ENCODE measurements around the gene CMIP. TPM values are rescaled to one million over a fixed set of nuclear protein-coding genes. Genes with fewer than 3 reads are reported as not detected.

Gene CMIP
- total RNA-seq, 1 donor from 2014 or later: 6.6 TPM

GRCh38 chr16:81542609-81543570 is 98.3 kb downstream of the CMIP start:
- H3F3A ChIP-seq (ENCODE audit: low read depth): peaks cover 16% of the 10 kb centered on the region
- H3K4me2 ChIP-seq: no peak overlapping the region
- H3K27ac ChIP-seq: no peak overlapping the region
- H2AFZ ChIP-seq (replicated peaks): no peak overlapping the region
- H3K79me2 ChIP-seq (ENCODE audit: low read depth): peaks cover 88% of the 10 kb centered on the region
- no peak overlapping the region for H3K4me3 ChIP-seq
- H3K27me3 ChIP-seq: no peaks in the 10 kb centered on the region
- H3K9me3 ChIP-seq (ENCODE audit: low read depth): no peaks in the 10 kb centered on the region
- no peaks in the 10 kb centered on the region for H3K36me3 ChIP-seq
- H4K20me1 ChIP-seq (ENCODE audit: low read depth): peaks cover 97% of the 10 kb centered on the region
- no peak overlapping the region for H3K9ac ChIP-seq
- Mint-ChIP-seq H3K9me3 (no peaks in the 10 kb centered on the region), H3K27ac (peak overlapping the region; percentile 74), H3K36me3 (no peaks in the 10 kb centered on the region), H3K4me1 (peaks cover 78% of the 10 kb centered on the region), H3K27me3 (ENCODE audit: insufficient read depth, low read depth) (peaks cover 5% of the 10 kb centered on the region), H3K4me3 (no peak overlapping the region)
- H3K4me1 ChIP-seq: peaks cover 22% of the 10 kb centered on the region
- no peak for DNase-seq (ENCODE audit: low spot score)
- TF ChIP-seq EZH2 (IDR thresholded peaks at IDR 0.05): no peak
- no peak for TF ChIP-seq CTCF (IDR thresholded peaks at IDR 0.05)
- no peak for TF ChIP-seq EZH2phosphoT487 (IDR thresholded peaks at IDR 0.05)

DNA sequence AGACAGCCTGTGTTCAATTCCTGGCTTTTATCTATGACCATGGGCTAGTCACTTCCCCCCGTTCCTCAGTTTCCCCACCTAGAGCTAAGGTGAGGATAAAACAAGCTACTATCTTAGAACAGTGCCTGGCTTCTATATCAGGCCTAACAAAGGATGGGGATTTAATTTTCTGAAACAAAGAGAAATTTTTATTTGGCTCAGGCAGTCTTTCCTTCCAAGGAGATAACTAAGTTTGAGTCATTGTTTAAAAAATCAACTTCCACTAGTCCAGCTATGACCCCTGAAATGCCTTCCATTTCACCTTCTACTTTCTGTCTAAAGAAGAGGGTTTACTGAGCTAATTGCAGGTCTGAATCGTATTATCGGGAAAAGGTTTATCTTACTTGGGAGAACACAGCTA is 99.0 kb downstream of the CMIP start:
- H3K79me2 ChIP-seq (ENCODE audit: low read depth): peaks cover 85% of the 10 kb centered on the region
- no peak overlapping the region for H2AFZ ChIP-seq (replicated peaks)
- Mint-ChIP-seq H3K27me3 (ENCODE audit: insufficient read depth, low read depth) (peaks cover 5% of the 10 kb centered on the region), H3K4me3 (no peak overlapping the region), H3K27ac (no peak overlapping the region), H3K36me3 (no peaks in the 10 kb centered on the region), H3K4me1 (peaks cover 74% of the 10 kb centered on the region), H3K9me3 (no peaks in the 10 kb centered on the region)
- H3F3A ChIP-seq (ENCODE audit: low read depth): peaks cover 12% of the 10 kb centered on the region
- H3K4me1 ChIP-seq: peaks cover 17% of the 10 kb centered on the region
- no peak overlapping the region for H3K4me3 ChIP-seq
- H3K27ac ChIP-seq: no peak overlapping the region
- no peak for TF ChIP-seq EZH2 (IDR thresholded peaks at IDR 0.05)
- no peak for TF ChIP-seq EZH2phosphoT487 (IDR thresholded peaks at IDR 0.05)
- no peak for TF ChIP-seq CTCF (IDR thresholded peaks at IDR 0.05)
- peaks cover 91% of the 10 kb centered on the region for H4K20me1 ChIP-seq (ENCODE audit: low read depth)
- H3K9ac ChIP-seq: no peak overlapping the region
- H3K36me3 ChIP-seq: no peaks in the 10 kb centered on the region
- H3K9me3 ChIP-seq (ENCODE audit: low read depth): no peaks in the 10 kb centered on the region
- H3K27me3 ChIP-seq: no peaks in the 10 kb centered on the region
- no peak for DNase-seq (ENCODE audit: low spot score)
- no peak overlapping the region for H3K4me2 ChIP-seq

- TF ChIP-seq EZH2phosphoT487 (IDR thresholded peaks at IDR 0.05): no peak
- no peak for TF ChIP-seq EZH2 (IDR thresholded peaks at IDR 0.05)
- no peak for TF ChIP-seq CTCF (IDR thresholded peaks at IDR 0.05)
- H3K27me3 Mint-ChIP-seq (ENCODE audit: insufficient read depth, low read depth): peaks cover 5% of the 10 kb centered on the region
- H4K20me1 ChIP-seq (ENCODE audit: low read depth): peaks cover 84% of the 10 kb centered on the region
- H3K9ac ChIP-seq: no peak overlapping the region
- no peak overlapping the region for H3K27ac ChIP-seq
- peaks cover 67% of the 10 kb centered on the region for H3K4me1 Mint-ChIP-seq
- H3K36me3 Mint-ChIP-seq: no peaks in the 10 kb centered on the region
- no peak overlapping the region for H2AFZ ChIP-seq (replicated peaks)
- no peaks in the 10 kb centered on the region for H3K9me3 ChIP-seq (ENCODE audit: low read depth)
- H3K4me1 ChIP-seq: peaks cover 10% of the 10 kb centered on the region
- peaks cover 83% of the 10 kb centered on the region for H3K79me2 ChIP-seq (ENCODE audit: low read depth)
- H3K36me3 ChIP-seq: no peaks in the 10 kb centered on the region
- peaks cover 5% of the 10 kb centered on the region for H3F3A ChIP-seq (ENCODE audit: low read depth)
- no peaks in the 10 kb centered on the region for H3K27me3 ChIP-seq
- H3K27ac Mint-ChIP-seq: no peak overlapping the region
- H3K9me3 Mint-ChIP-seq: no peaks in the 10 kb centered on the region
- no peak overlapping the region for H3K4me3 Mint-ChIP-seq
- H3K4me3 ChIP-seq: no peak overlapping the region
- no peak for DNase-seq (ENCODE audit: low spot score)
- no peak overlapping the region for H3K4me2 ChIP-seq
These were observed 99.7 kb downstream of the CMIP start for GRCh38 chr16:81544261-81544660.

Measured in neural progenitor cell (in vitro differentiated cells).